SK-N-SH treated with all-trans-retinoic acid at 6 μM for 48 hours (cell line): Measurements from ENCODE around the gene FAM78B.

Experiments
- ATAC-seq: fragments of 200-7000 bp; cut with Tn5 transposase; 3 replicates; pipeline ENCODE4 v1.9.1; 2020; ENCODE audit warnings: mild to moderate bottlenecking, moderate library complexity
- CSDC2 ChIP-seq: fragments of 250-450 bp; sonication (Bioruptor Pico); IDR thresholded peaks from 2 replicates; pipeline ENCODE4 v1.5.0; 2020; ENCODE audit warnings: mild to moderate bottlenecking, moderate library complexity
- CSRNP3 ChIP-seq: fragments of 250-450 bp; sonication (Bioruptor Pico); IDR thresholded peaks from 2 replicates; pipeline ENCODE4 v1.5.1; 2021; ENCODE audit warnings: mild to moderate bottlenecking, moderate library complexity
- GLIS3 ChIP-seq: fragments of 250-450 bp; sonication (Bioruptor Pico); IDR thresholded peaks from 2 replicates; pipeline ENCODE4 v1.5.0; 2020; ENCODE audit warnings: mild to moderate bottlenecking, moderate library complexity
- ISL1 ChIP-seq: fragments of 250-450 bp; sonication (Bioruptor Pico); IDR thresholded peaks from 2 replicates; pipeline ENCODE4 v2.1.2; 2022; ENCODE audit warnings: mild to moderate bottlenecking, moderate library complexity
- OSR1 ChIP-seq: fragments of 250-450 bp; sonication (Bioruptor Pico); IDR thresholded peaks from 2 replicates; pipeline ENCODE4 v1.8.0; 2022; ENCODE audit warnings: moderate library complexity, mild to moderate bottlenecking, inconsistent platforms
- PATZ1 ChIP-seq: fragments of 250-450 bp; sonication (Bioruptor Pico); IDR thresholded peaks from 2 replicates; pipeline ENCODE4 v1.8.0; 2020; ENCODE audit warnings: mild to moderate bottlenecking, moderate library complexity, borderline replicate concordance
- PPARA ChIP-seq: fragments of 250-450 bp; sonication (Bioruptor Pico); IDR thresholded peaks from 2 replicates; pipeline ENCODE4 v1.5.0; 2020; ENCODE audit warnings: mild to moderate bottlenecking, borderline replicate concordance
- RARB ChIP-seq: fragments of 250-450 bp; sonication (Bioruptor Pico); IDR thresholded peaks from 2 replicates; pipeline ENCODE4 v1.8.0; 2021; ENCODE audit warnings: mild to moderate bottlenecking, moderate library complexity
- TCF4 ChIP-seq: fragments of 250-450 bp; sonication (Bioruptor Pico); IDR thresholded peaks from 2 replicates; pipeline ENCODE4 v1.8.0; 2021; ENCODE audit warnings: mild to moderate bottlenecking, moderate library complexity, borderline replicate concordance
- TOX ChIP-seq: fragments of 250-450 bp; sonication (Bioruptor Pico); IDR thresholded peaks from 2 replicates; pipeline ENCODE4 v1.8.0; 2021; ENCODE audit warnings: mild to moderate bottlenecking, moderate library complexity, borderline replicate concordance
- TSHZ2 ChIP-seq: fragments of 250-450 bp; sonication (Bioruptor Pico); IDR thresholded peaks from 2 replicates; pipeline ENCODE4 v1.5.0; 2020; ENCODE audit warnings: mild to moderate bottlenecking, moderate library complexity
- ZFP3 ChIP-seq: fragments of 250-450 bp; sonication (Bioruptor Pico); IDR thresholded peaks from 2 replicates; pipeline ENCODE4 v1.5.0; 2020; ENCODE audit warnings: mild to moderate bottlenecking, moderate library complexity
- ZFP30 ChIP-seq: fragments of 450-650 bp; formaldehyde crosslinking; IDR thresholded peaks from 2 replicates; pipeline ENCODE4 v1.5.0; 2022; ENCODE audit warnings: mild to moderate bottlenecking, moderate library complexity
- ZNF565 ChIP-seq: fragments of 450-650 bp; formaldehyde crosslinking; conservative IDR thresholded peaks from 2 replicates; pipeline ENCODE4 v1.5.0; 2020; ENCODE audit warnings: low read depth, mild to moderate bottlenecking, moderate library complexity
- ZNF70 ChIP-seq: fragments of 450-650 bp; formaldehyde crosslinking; IDR thresholded peaks from 2 replicates; pipeline ENCODE4 v1.5.0; 2020; ENCODE audit warnings: mild to moderate bottlenecking, moderate library complexity
- ZNF8 ChIP-seq: fragments of 450-650 bp; formaldehyde crosslinking; IDR thresholded peaks from 2 replicates; pipeline ENCODE4 v1.5.0; 2020; ENCODE audit warnings: mild to moderate bottlenecking, moderate library complexity

The FAM78B gene

GRCh38 chr1:166156674-166157073, 10.1 kb downstream of the FAM78B start:
- TF ChIP-seq ZNF8 (CRISPR knock-in tag) (no peak), TCF4 (CRISPR knock-in tag) (no peak), TOX (CRISPR knock-in tag) (no peak), ZNF565 (CRISPR knock-in tag) (no peak)
- no peak for ATAC-seq

- ATAC-seq = no peak
- no peak for TF ChIP-seq ZFP3
- no peak for TF ChIP-seq OSR1 (CRISPR knock-in tag)
- no peak for TF ChIP-seq CSDC2 (CRISPR knock-in tag)
- TF ChIP-seq CSRNP3 = no peak
- no peak for TF ChIP-seq PATZ1 (CRISPR knock-in tag)
- no peak for TF ChIP-seq GLIS3 (CRISPR knock-in tag)
These were observed 11.7 kb downstream of the FAM78B start for GRCh38 chr1:166155108-166155507.

- no peak for TF ChIP-seq TOX (CRISPR knock-in tag)
- no peak for TF ChIP-seq ZFP3
- no peak for TF ChIP-seq ISL1 (CRISPR knock-in tag)
- TF ChIP-seq RARB = no peak
- TF ChIP-seq CSDC2 (CRISPR knock-in tag) = no peak
- TF ChIP-seq PATZ1 (CRISPR knock-in tag) = no peak
- TF ChIP-seq, all 23 proteins: peak for 0
- no peak for ATAC-seq
These were observed 13.1 kb downstream of the FAM78B start for GRCh38 chr1:166153525-166154314.

GRCh38 chr1:166152978-166153377, 13.8 kb downstream of the FAM78B start:
- no peak for TF ChIP-seq GLIS3 (CRISPR knock-in tag)
- no peak for TF ChIP-seq CSDC2 (CRISPR knock-in tag)
- TF ChIP-seq ISL1 (CRISPR knock-in tag) = no peak
- no peak for TF ChIP-seq ZNF565 (CRISPR knock-in tag)
- ATAC-seq = no peak

GRCh38 chr1:166151804-166152203, 15.0 kb downstream of the FAM78B start:
- ATAC-seq = no peak
- TF ChIP-seq ZNF70 (CRISPR knock-in tag) (no peak), ZNF565 (CRISPR knock-in tag) (no peak), PPARA (CRISPR knock-in tag) (no peak), PATZ1 (CRISPR knock-in tag) (no peak), CSRNP3 (no peak), TSHZ2 (CRISPR knock-in tag) (no peak), ZFP30 (CRISPR knock-in tag) (no peak)
- TF ChIP-seq, all 23 proteins: peak for 0
